PC-3 (cell line): ENCODE results near the gene OR52A1. TPM values are rescaled to one million over a fixed set of nuclear protein-coding genes. Genes with fewer than 3 reads are reported as not detected.

ENCODE experiments used
- ATAC-seq: fragments of 200-7000 bp; cut with Tn5 transposase; 2 replicates; pipeline ENCODE4 v1.9.1; 2020; ENCODE audit warnings: mild to moderate bottlenecking, moderate library complexity
- BruUV-seq: library from RNA; stranded (reverse); fragments of 400-500 nt; replicated peaks from 2 replicates; lab custom pipeline; 2021; lab: Mats Ljungman, UMichigan
- CTCF ChIA-PET: fragments of 300-600 bp; sonication (Branson Sonifier 250); formaldehyde crosslinking; loops from one replicate; lab custom pipeline; 2022; ENCODE audit warnings: antibody characterized with exemption; lab: Charles Lee
- POLR2A ChIA-PET: fragments of 300-600 bp; sonication (Branson Sonifier 250); formaldehyde crosslinking; loops from one replicate; lab custom pipeline; 2022; ENCODE audit warnings: antibody characterized with exemption; ENCODE audit not compliant: unreplicated experiment; lab: Charles Lee
- DNase-seq: peaks from one replicate; pipeline ENCODE4 v3.0.0-alpha.2; 2015
- H2AFZ ChIP-seq: fragments of 300-600 bp; sonication (generic); 2 replicates; pipeline ENCODE4 v1.6.0; 2016; ENCODE audit warnings: antibody characterized with exemption, low read length
- H3F3A ChIP-seq: fragments of 300-600 bp; sonication (generic); one replicate; pipeline ENCODE4 v1.6.0; 2017; ENCODE audit warnings: antibody characterized with exemption, low read length, control low read depth, mild to moderate bottlenecking; ENCODE audit not compliant: unreplicated experiment
- H3K27ac ChIP-seq: fragments of 300-600 bp; sonication (generic); 2 replicates; pipeline ENCODE4 v1.5.1; 2016; ENCODE audit warnings: mild to moderate bottlenecking, low read length
- H3K27me3 ChIP-seq: fragments of 300-600 bp; sonication (generic); 2 replicates; pipeline ENCODE4 v1.6.1; 2016; ENCODE audit warnings: low read length, mixed read lengths
- H3K36me3 ChIP-seq: fragments of 300-600 bp; sonication (generic); 2 replicates; pipeline ENCODE4 v1.6.1; 2016; ENCODE audit warnings: low read depth, mixed run types, low read length, mixed read lengths
- H3K4me1 ChIP-seq: fragments of 300-600 bp; sonication (generic); 2 replicates; pipeline ENCODE4 v1.5.1; 2016; ENCODE audit warnings: low read length; ENCODE audit not compliant: insufficient read depth
- H3K4me2 ChIP-seq: fragments of 300-600 bp; sonication (generic); 2 replicates; pipeline ENCODE4 v1.6.0; 2016; ENCODE audit warnings: low read length
- H3K4me3 ChIP-seq: fragments of 300-600 bp; sonication (generic); 2 replicates; pipeline ENCODE4 v1.5.1; 2016; ENCODE audit warnings: mild to moderate bottlenecking, low read length, mixed read lengths
- H3K79me2 ChIP-seq: fragments of 300-600 bp; sonication (generic); 2 replicates; pipeline ENCODE4 v1.6.1; 2017; ENCODE audit warnings: low read length, mixed read lengths
- H3K9ac ChIP-seq: fragments of 300-600 bp; sonication (generic); 2 replicates; pipeline ENCODE4 v1.6.0; 2016; ENCODE audit warnings: mild to moderate bottlenecking, low read length
- H3K9me2 ChIP-seq: fragments of 300-600 bp; sonication (generic); replicated peaks from 2 replicates; pipeline ENCODE4 v1.6.1; 2016; ENCODE audit warnings: mixed run types, low read length, mixed read lengths
- H3K9me3 ChIP-seq: fragments of 300-600 bp; sonication (generic); 2 replicates; pipeline ENCODE4 v1.6.1; 2016; ENCODE audit warnings: low read length, mixed read lengths
- H4K20me1 ChIP-seq: fragments of 300-600 bp; sonication (generic); 2 replicates; pipeline ENCODE4 v1.6.1; 2016; ENCODE audit warnings: low read length, mixed read lengths
- CTCF ChIP-seq: fragments of 300-600 bp; sonication (generic); conservative IDR thresholded peaks from 2 replicates; pipeline ENCODE4 v1.5.1; 2017; ENCODE audit warnings: antibody characterized with exemption, low read depth, mild to moderate bottlenecking, low read length
- EZH2 ChIP-seq: fragments of 300-600 bp; sonication (generic); IDR thresholded peaks from one replicate; pipeline ENCODE4 v1.6.1; 2017; ENCODE audit warnings: antibody characterized with exemption, mild to moderate bottlenecking, low read length; ENCODE audit not compliant: unreplicated experiment
- EZH2phosphoT487 ChIP-seq: fragments of 300-600 bp; sonication (generic); IDR thresholded peaks from 2 replicates; pipeline ENCODE4 v1.6.1; 2018; ENCODE audit warnings: mild to moderate bottlenecking, antibody characterized with exemption, low read length, borderline replicate concordance
- intact Hi-C: fragments of 100-400 bp; cut with micrococcal nuclease; formaldehyde crosslinking; loops from 2 replicates; pipeline ENCODE4 v1.9.0; 2023
- total RNA-seq: library from RNA; depleted of rRNA; stranded (reverse); fragments of >200 nt; gene quantifications from 2 replicates; pipeline ENCODE4 v1.2.3, GENCODE V29; 2014

Gene OR52A1
- total RNA-seq, 1 experiment from 2014 or later = not detected

- CTCF ChIA-PET = no interaction called here
- no peak for ATAC-seq
Measured at GRCh38 chr11:5137996-5138395, 16.6 kb downstream of the OR52A1 start, which contains the start of gene OR52A5. OR52A5 (minus strand) TSS chr11:5138356; CDS start chr11:5132642, 5,714 bp downstream.

GRCh38 chr11:5137014-5137413, 17.5 kb downstream of the OR52A1 start:
- DNase-seq (no peak), ATAC-seq (no peak)
- no peaks in the 10 kb centered on the region for H3F3A ChIP-seq
- H3K9me2 ChIP-seq = no peaks in the 10 kb centered on the region
- H2AFZ ChIP-seq = no peak overlapping the region
- no peaks in the 10 kb centered on the region for H3K36me3 ChIP-seq
- H4K20me1 ChIP-seq = no peaks in the 10 kb centered on the region
- intact Hi-C loops = no loop called here
- H3K27ac ChIP-seq = no peak overlapping the region
- TF ChIP-seq EZH2phosphoT487 (no peak), EZH2 (no peak), CTCF (no peak)
- CTCF ChIA-PET = no interaction called here
- no peak overlapping the region for H3K9ac ChIP-seq
- no peak overlapping the region for H3K4me3 ChIP-seq
- H3K4me1 ChIP-seq = no peaks in the 10 kb centered on the region
- no TSS peak for BruUV-seq
- POLR2A ChIA-PET = no interaction called here
- no peaks in the 10 kb centered on the region for H3K9me3 ChIP-seq
- H3K27me3 ChIP-seq = 0 out of 2 replicates have a peak, but pooled peaks cover 5% of the 10 kb centered on the region
- H3K4me2 ChIP-seq = no peak overlapping the region
- no peaks in the 10 kb centered on the region for H3K79me2 ChIP-seq

More at GRCh38 chr11:5137996-5138395, 16.6 kb downstream of the OR52A1 start, which contains the start of gene OR52A5:
- no peak for DNase-seq
- POLR2A ChIA-PET = no interaction called here
- no peak within 1 kb of the TSS for H3K4me2 ChIP-seq
- no peaks in the 10 kb centered on the region for H3K4me1 ChIP-seq
- H3K9me2 ChIP-seq = no peaks in the 10 kb centered on the region
- no peak within 1 kb of the TSS for H2AFZ ChIP-seq
- H3K79me2 ChIP-seq = no peaks in the 10 kb centered on the region
- no peak within 1 kb of the TSS for H3K9ac ChIP-seq
- no peak within 1 kb of the TSS for H3K27ac ChIP-seq
- H3F3A ChIP-seq = no peaks in the 10 kb centered on the region
- H3K9me3 ChIP-seq = no peaks in the 10 kb centered on the region
- H3K36me3 ChIP-seq = no peaks in the 10 kb centered on the region
- no peaks in the 10 kb centered on the region for H4K20me1 ChIP-seq
- no peak within 1 kb of the TSS for H3K4me3 ChIP-seq
- no TSS peak for BruUV-seq
- intact Hi-C loops = no loop called here
- TF ChIP-seq EZH2phosphoT487 (no peak), EZH2 (no peak), CTCF (no peak)
- H3K27me3 ChIP-seq = 0 out of 2 replicates have a peak, but pooled peaks cover 5% of the 10 kb centered on the region

GRCh38 chr11:5136261-5136660, 18.3 kb downstream of the OR52A1 start:
- Histone ChIP-seq H3K27me3 (0 out of 2 replicates have a peak, but pooled peaks cover 5% of the 10 kb centered on the region), H3K36me3 (no peaks in the 10 kb centered on the region), H3K9ac (no peak overlapping the region), H3K9me2 (no peaks in the 10 kb centered on the region), H3K4me1 (no peaks in the 10 kb centered on the region), H3K4me2 (no peak overlapping the region), H4K20me1 (no peaks in the 10 kb centered on the region), H3K9me3 (no peaks in the 10 kb centered on the region), H3K79me2 (no peaks in the 10 kb centered on the region), H3K4me3 (no peak overlapping the region), H3K27ac (no peak overlapping the region), H3F3A (no peaks in the 10 kb centered on the region), H2AFZ (no peak overlapping the region)
- intact Hi-C loops = no loop called here
- POLR2A ChIA-PET = no interaction called here
- ATAC-seq (no peak), DNase-seq (no peak)
- BruUV-seq = no TSS peak
- TF ChIP-seq EZH2phosphoT487 = no peak
- no peak for TF ChIP-seq CTCF
- no peak for TF ChIP-seq EZH2
- CTCF ChIA-PET = no interaction called here
